Smooth muscle cell (in vitro differentiated cells): ENCODE data around the gene KLHDC1. TPM values are rescaled to one million over a fixed set of nuclear protein-coding genes. Genes with fewer than 3 reads are reported as not detected.
A peak's percentile ranks its signal among the peaks of the same experiment; 100 is the strongest.

Source experiments
- DNase-seq: peaks from one replicate; lab custom pipeline; 2025; ENCODE audit not compliant: unreplicated experiment; lab: John Stamatoyannopoulos, UW
- H2AFZ ChIP-seq: fragments of 200-600 bp; sonication (generic); 2 replicates; pipeline ENCODE4 v1.6.0; 2016; ENCODE audit warnings: antibody characterized with exemption, low read depth, mild to moderate bottlenecking
- H3F3A ChIP-seq: fragments of 200-600 bp; sonication (generic); 2 replicates; pipeline ENCODE4 v1.6.0; 2017; ENCODE audit warnings: antibody characterized with exemption, low read depth
- H3K27ac ChIP-seq: fragments of 200-600 bp; sonication (generic); 2 replicates; pipeline ENCODE4 v1.5.1; 2016; ENCODE audit warnings: low read depth, mild to moderate bottlenecking
- H3K27me3 ChIP-seq: fragments of 200-600 bp; sonication (generic); 2 replicates; pipeline ENCODE4 v1.6.1; 2016; ENCODE audit warnings: low read depth, mild to moderate bottlenecking
- H3K36me3 ChIP-seq: fragments of 200-600 bp; sonication (generic); 2 replicates; pipeline ENCODE4 v1.5.1; 2016; ENCODE audit warnings: low read depth
- H3K4me1 ChIP-seq: fragments of 200-600 bp; sonication (generic); 2 replicates; pipeline ENCODE4 v1.5.1; 2016; ENCODE audit warnings: low read depth
- H3K4me2 ChIP-seq: fragments of 200-600 bp; sonication (generic); 2 replicates; pipeline ENCODE4 v1.6.0; 2016; ENCODE audit warnings: mild to moderate bottlenecking
- H3K4me3 ChIP-seq: fragments of 200-600 bp; sonication (generic); 2 replicates; pipeline ENCODE4 v1.5.1; 2016; ENCODE audit warnings: mild to moderate bottlenecking
- H3K79me2 ChIP-seq: fragments of 200-600 bp; sonication (generic); 2 replicates; pipeline ENCODE4 v1.6.0; 2016; ENCODE audit warnings: low read depth, mild to moderate bottlenecking
- H3K9ac ChIP-seq: fragments of 200-600 bp; sonication (generic); 2 replicates; pipeline ENCODE4 v1.6.0; 2016; ENCODE audit warnings: low read depth
- H3K9me3 ChIP-seq: fragments of 200-600 bp; sonication (generic); replicated peaks from 2 replicates; pipeline ENCODE4 v1.5.1; 2016; ENCODE audit warnings: low read depth
- H4K20me1 ChIP-seq: fragments of 200-600 bp; sonication (generic); 2 replicates; pipeline ENCODE4 v1.6.0; 2016; ENCODE audit warnings: low read depth
- CTCF ChIP-seq: fragments of 200-600 bp; sonication (generic); IDR thresholded peaks from 2 replicates; pipeline ENCODE4 v1.5.1; 2017; ENCODE audit warnings: borderline replicate concordance, mild to moderate bottlenecking, antibody characterized with exemption; ENCODE audit not compliant: insufficient read depth, poor library complexity, severe bottlenecking
- WGBS: methylation state at CpG from one replicate; pipeline ENCODE4 v1.1.7; 2016; ENCODE audit warnings: low lambda C conversion rate; 5-methylcytosine and 5-hydroxymethylcytosine counted together
- polyA plus RNA-seq: library from polyadenylated mRNA; unstranded; fragments of >200 nt; fragmentation: Nextera tagmentation; extraction: Ambion mirVana; gene quantifications from 2 replicates; pipeline ENCODE4 v1.2.1, GENCODE V29; 2016
- total RNA-seq: library from RNA; depleted of rRNA; stranded (reverse); fragments of >200 nt; gene quantifications from 2 replicates; pipeline ENCODE4 v1.2.3, GENCODE V29; 2014

The KLHDC1 gene
- total and polyA plus RNA-seq, 2 experiments from 2014 or later: 5.1 to 5.9 TPM

GRCh38 chr14:49761839-49762551 is 69.1 kb downstream of the KLHDC1 start:
- no peak overlapping the region for H3K9ac ChIP-seq
- no peak for DNase-seq
- peak overlapping the region; percentile 12 for H3K27ac ChIP-seq
- no peaks in the 10 kb centered on the region for H3K4me1 ChIP-seq
- H3K27me3 ChIP-seq: no peaks in the 10 kb centered on the region
- no peaks in the 10 kb centered on the region for H3K79me2 ChIP-seq
- H3K4me2 ChIP-seq: no peak overlapping the region
- peaks cover 2% of the 10 kb centered on the region for H3F3A ChIP-seq
- H3K9me3 ChIP-seq: no peaks in the 10 kb centered on the region
- H3K4me3 ChIP-seq: no peak overlapping the region
- no peaks in the 10 kb centered on the region for H4K20me1 ChIP-seq
- H2AFZ ChIP-seq: no peak overlapping the region
- no peak for TF ChIP-seq CTCF
- 85% methylated on average over 6 of the region's 6 CpGs for WGBS
- H3K36me3 ChIP-seq: no peaks in the 10 kb centered on the region

- no peak for TF ChIP-seq CTCF
- DNase-seq: no peak
- H3K9ac ChIP-seq: peak overlapping the region; percentile 97
- H3K4me1 ChIP-seq: peaks cover 5% of the 10 kb centered on the region
- H3K27ac ChIP-seq: peak overlapping the region; percentile 94
- peak overlapping the region; percentile 65 for H2AFZ ChIP-seq
- H3F3A ChIP-seq: peaks cover 7% of the 10 kb centered on the region
- peak overlapping the region; percentile 97 for H3K4me3 ChIP-seq
- WGBS: 88% methylated on average over 10 of the region's 10 CpGs
- peaks cover 33% of the 10 kb centered on the region for H3K79me2 ChIP-seq
- no peaks in the 10 kb centered on the region for H3K36me3 ChIP-seq
- H3K9me3 ChIP-seq: no peaks in the 10 kb centered on the region
- peak overlapping the region; percentile 87 for H3K4me2 ChIP-seq
- H3K27me3 ChIP-seq: no peaks in the 10 kb centered on the region
- peaks cover 9% of the 10 kb centered on the region for H4K20me1 ChIP-seq
These were observed 73.9 kb downstream of the KLHDC1 start for GRCh38 chr14:49766839-49767238.

GRCh38 chr14:49767270-49767570 is 74.3 kb downstream of the KLHDC1 start:
- Histone ChIP-seq H3K27ac (peak overlapping the region; percentile 94), H3K4me3 (peak overlapping the region; percentile 97), H2AFZ (peak overlapping the region; percentile 65), H3F3A (peaks cover 7% of the 10 kb centered on the region), H3K4me1 (peaks cover 5% of the 10 kb centered on the region), H3K36me3 (no peaks in the 10 kb centered on the region), H3K27me3 (no peaks in the 10 kb centered on the region), H3K79me2 (peaks cover 37% of the 10 kb centered on the region), H3K9ac (peak overlapping the region; percentile 97), H4K20me1 (peaks cover 9% of the 10 kb centered on the region), H3K4me2 (peak overlapping the region; percentile 87), H3K9me3 (no peaks in the 10 kb centered on the region)
- WGBS: 6% methylated on average over 9 of the region's 9 CpGs
- no peak for TF ChIP-seq CTCF
- DNase-seq: no peak
